ENCODE measurements around the gene ZNF117. TPM values are rescaled to one million over a fixed set of nuclear protein-coding genes. Genes with fewer than 3 reads are reported as not detected.

ZNF117 gene
- total and polyA plus RNA-seq, 2 of the 4 experiments (the other 2 are of a cell fraction), result 2.9 to 4.0 TPM

GRCh38 chr7:65037740-65038688 lies 47.2 kb upstream of the ZNF117 start:
- Histone ChIP-seq H3K9me1 (ENCODE audit: insufficient read depth, low read length) (no peaks in the 10 kb centered on the region), H3K9me3 (ENCODE audit: control insufficient read depth, insufficient read depth, low read length) (no peaks in the 10 kb centered on the region), H4K20me1 (ENCODE audit: insufficient read depth, low read length) (no peaks in the 10 kb centered on the region), H2BK20ac (ENCODE audit: low read depth, low read length) (no peak overlapping the region), H4K91ac (ENCODE audit: insufficient read depth, low read depth, low read length) (no peak overlapping the region), H3K4ac (ENCODE audit: low read depth, low read length) (peak overlapping the region; percentile 79), H3K56ac (ENCODE audit: extremely low read depth, insufficient read depth, low read length) (no peak overlapping the region), H2AFZ (replicated peaks; ENCODE audit: low read length, poor library complexity) (peak overlapping the region; percentile 90), H3K9ac (ENCODE audit: low read depth, low read length) (peak overlapping the region; percentile 86), H2BK120ac (ENCODE audit: low read depth, low read length) (no peak overlapping the region), H4K5ac (ENCODE audit: low read depth, low read length) (no peak overlapping the region), H3K18ac (ENCODE audit: low read depth, low read length) (no peak overlapping the region), H3K36me3 (ENCODE audit: control insufficient read depth, insufficient read depth, low read length) (no peaks in the 10 kb centered on the region), H3K79me1 (ENCODE audit: low read depth in 1 of 2, low read length in 2 of 2) (peaks cover 3 to 4% of the 10 kb centered on the region in 2 experiments; a peak in 2 of 4 replicates), H3K27me3 (ENCODE audit: control insufficient read depth, insufficient read depth, low read length) (no peaks in the 10 kb centered on the region), H3K4me2 (ENCODE audit: low read depth, low read length) (peak overlapping the region; percentile 34), H4K8ac (ENCODE audit: low read depth in 2 of 2, low read length in 2 of 2) (peak overlapping the region; percentile 57 to 81; a peak in 2 of 4 replicates), H2AK5ac (ENCODE audit: low read depth, low read length) (no peak overlapping the region), H3K4me1 (ENCODE audit: control insufficient read depth, insufficient read depth, low read length) (no peaks in the 10 kb centered on the region), H3K23ac (ENCODE audit: low read depth, low read length) (no peak overlapping the region), H2AK9ac (replicated peaks; ENCODE audit: low read depth, low read length, poor library complexity) (no peak overlapping the region), H3K27ac (ENCODE audit: insufficient read depth, low read length) (peak overlapping the region; percentile 84), H2BK15ac (ENCODE audit: low read depth, low read length) (no peak overlapping the region), H2BK5ac (ENCODE audit: low read depth, low read length, poor library complexity, severe bottlenecking) (peak overlapping the region; percentile 83), H3K14ac (replicated peaks; ENCODE audit: low read depth, low read length) (no peak overlapping the region), H3K4me3 (ENCODE audit: insufficient read depth, low read depth, low read length) (peak overlapping the region; percentile 98)
- ChIA-PET CTCF (no interaction called here), POLR2A (ENCODE audit: unreplicated experiment) (interaction anchor here (0.7 kb wide), 1 partner anchor 667 kb away, joined by 3 read pairs; no protein-coding TSS in a partner anchor)
- 33% methylated on average over 3 of the region's 92 CpGs; no CpG with 5 or more reads in 1 of the 2 experiments for WGBS, 2 experiments (ENCODE audit: extremely low coverage in 2 of 2, insufficient read length in 1 of 2)
- dilution Hi-C loops (cut with HindIII; ENCODE audit: low sequenced_read_pairs, unreplicated experiment), result no loop called here
- intact Hi-C loops (cut with micrococcal nuclease), result loop anchor here (2.0 kb wide), 1 partner anchor 31 kb away; the partner anchor contains the start of gene ERV3-1
- no peak for TF ChIP-seq RFX5 (IDR thresholded peaks at IDR 0.05; ENCODE audit: low read depth, low read length)
- TF ChIP-seq CEBPB (IDR thresholded peaks at IDR 0.05; ENCODE audit: low read depth, low read length), result no peak
- peak; percentile 86; the same call in 1 of the 2 replicates for TF ChIP-seq MAZ (IDR thresholded peaks at IDR 0.05; ENCODE audit: borderline replicate concordance, low read depth, low read length)
- no peak for TF ChIP-seq NFE2L2 (IDR thresholded peaks at IDR 0.05; ENCODE audit: low read depth, low read length)
- TF ChIP-seq ELK1 (IDR thresholded peaks at IDR 0.05; ENCODE audit: borderline replicate concordance, low read depth, low read length), result no peak
- no peak for TF ChIP-seq FOS (IDR thresholded peaks at IDR 0.05; ENCODE audit: low read depth, low read length)
- TF ChIP-seq POLR2A (IDR thresholded peaks at IDR 0.05; ENCODE audit: low read depth, low read length), result peak; percentile 52
- in situ Hi-C loops (cut with MboI; ENCODE audit: low sequenced_read_pairs), result no loop called here
- BruUV-seq (replicated peaks), result no TSS peak
- ATAC-seq (ENCODE audit: low read depth) (peak; percentile 97), DNase-seq (peak; percentile 88)

Measured in IMR-90 (cell line).